HAP-1 (cell line): Measurements from ENCODE around the gene AGBL5.
A peak's percentile ranks its signal among the peaks of the same experiment; 100 is the strongest.

Source experiments
- DNase-seq, 2 experiments: peaks; one replicate each; pipeline ENCODE4 v3.0.0-alpha.2; 2016 to 2020; ENCODE audit warnings: low spot score in 2 of 2
- H3K27me3 ChIP-seq: fragments of 250-450 bp; sonication (Bioruptor Pico); 2 replicates; pipeline ENCODE4 v1.5.1; 2020; ENCODE audit warnings: low read depth, mild to moderate bottlenecking, moderate library complexity
- H3K36me3 ChIP-seq: fragments of 250-450 bp; sonication (Bioruptor Pico); replicated peaks from 2 replicates; pipeline ENCODE4 v1.5.1; 2020; ENCODE audit warnings: mild to moderate bottlenecking
- H3K4me1 ChIP-seq: fragments of 250-450 bp; sonication (Bioruptor Pico); 2 replicates; pipeline ENCODE4 v1.5.1; 2020; ENCODE audit warnings: mild to moderate bottlenecking
- H3K4me3 ChIP-seq: fragments of 250-450 bp; sonication (Bioruptor Pico); 2 replicates; pipeline ENCODE4 v1.5.1; 2020; ENCODE audit warnings: mild to moderate bottlenecking, moderate library complexity
- H3K9me3 ChIP-seq: fragments of 250-450 bp; sonication (Bioruptor Pico); 2 replicates; pipeline ENCODE4 v1.5.1; 2020; ENCODE audit warnings: mild to moderate bottlenecking, moderate library complexity
- in situ Hi-C: fragments of 300-500 bp; cut with MboI; formaldehyde crosslinking; loops from 3 replicates; pipeline ENCODE4 v1.14.3; 2020; ENCODE audit warnings: low sequenced_read_pairs, inconsistent platforms, mixed read lengths

AGBL5 gene

GRCh38 chr2:27091746-27092695 is 40.6 kb downstream of the AGBL5 start:
- Histone ChIP-seq H3K9me3 (no peaks in the 10 kb centered on the region), H3K4me1 (peaks cover 14% of the 10 kb centered on the region), H3K36me3 (no peaks in the 10 kb centered on the region; the same call in 1 of the 2 replicates), H3K4me3 (no peak overlapping the region), H3K27me3 (no peaks in the 10 kb centered on the region)
- DNase-seq: no peak
- in situ Hi-C loops: no loop called here

- Histone ChIP-seq H3K27me3 (no peaks in the 10 kb centered on the region), H3K4me1 (peaks cover 7% of the 10 kb centered on the region), H3K4me3 (no peak overlapping the region), H3K36me3 (no peaks in the 10 kb centered on the region), H3K9me3 (no peaks in the 10 kb centered on the region)
- no peak for DNase-seq
- in situ Hi-C loops: no loop called here
Measured at GRCh38 chr2:27092696-27093429, 41.4 kb downstream of the AGBL5 start.

- 0 out of 2 replicates have a peak, but pooled peaks cover 2% of the 10 kb centered on the region for H3K4me1 ChIP-seq
- H3K9me3 ChIP-seq: no peaks in the 10 kb centered on the region
- no peaks in the 10 kb centered on the region for H3K27me3 ChIP-seq
- no peak overlapping the region for H3K4me3 ChIP-seq
- no peaks in the 10 kb centered on the region for H3K36me3 ChIP-seq
- no peak for DNase-seq
- in situ Hi-C loops: no loop called here
Measured at GRCh38 chr2:27093430-27094352, 42.2 kb downstream of the AGBL5 start.

- Histone ChIP-seq H3K27me3 (no peaks in the 10 kb centered on the region), H3K9me3 (no peaks in the 10 kb centered on the region), H3K4me3 (no peak overlapping the region), H3K4me1 (0 out of 2 replicates have a peak, but pooled peaks cover 2% of the 10 kb centered on the region), H3K36me3 (no peaks in the 10 kb centered on the region)
- DNase-seq: no peak
- in situ Hi-C loops: no loop called here
Measured at GRCh38 chr2:27094353-27094984, 43.0 kb downstream of the AGBL5 start.

- DNase-seq: no peak
- Histone ChIP-seq H3K27me3 (no peaks in the 10 kb centered on the region), H3K36me3 (peaks cover 3% of the 10 kb centered on the region; the same call in 1 of the 2 replicates), H3K9me3 (no peaks in the 10 kb centered on the region), H3K4me1 (0 out of 2 replicates have a peak, but pooled peaks cover 2% of the 10 kb centered on the region), H3K4me3 (no peak overlapping the region)
- in situ Hi-C loops: no loop called here
Measured at GRCh38 chr2:27095427-27095744, 43.9 kb downstream of the AGBL5 start.

GRCh38 chr2:27095745-27096651 is 44.5 kb downstream of the AGBL5 start:
- H3K36me3 ChIP-seq: peaks cover 4% of the 10 kb centered on the region; the same call in 1 of the 2 replicates
- H3K27me3 ChIP-seq: no peaks in the 10 kb centered on the region
- DNase-seq: peak; percentile 42 to 71
- in situ Hi-C loops: no loop called here
- H3K9me3 ChIP-seq: no peaks in the 10 kb centered on the region
- peak overlapping the region; percentile 12 for H3K4me3 ChIP-seq
- H3K4me1 ChIP-seq: 0 out of 2 replicates have a peak, but pooled peaks cover 2% of the 10 kb centered on the region

GRCh38 chr2:27096748-27097297 is 45.4 kb downstream of the AGBL5 start:
- no peak overlapping the region for H3K4me3 ChIP-seq
- H3K4me1 ChIP-seq: 0 out of 2 replicates have a peak, but pooled peaks cover 2% of the 10 kb centered on the region
- peaks cover 4% of the 10 kb centered on the region; the same call in 1 of the 2 replicates for H3K36me3 ChIP-seq
- DNase-seq: no peak
- H3K27me3 ChIP-seq: no peaks in the 10 kb centered on the region
- no peaks in the 10 kb centered on the region for H3K9me3 ChIP-seq
- in situ Hi-C loops: no loop called here

GRCh38 chr2:27097341-27097740 is 45.9 kb downstream of the AGBL5 start:
- in situ Hi-C loops: no loop called here

GRCh38 chr2:27099334-27099955 is 48.0 kb downstream of the AGBL5 start:
- Histone ChIP-seq H3K27me3 (no peaks in the 10 kb centered on the region), H3K4me1 (0 out of 2 replicates have a peak, but pooled peaks cover 2% of the 10 kb centered on the region), H3K9me3 (no peaks in the 10 kb centered on the region), H3K36me3 (peaks cover 4% of the 10 kb centered on the region; the same call in 1 of the 2 replicates), H3K4me3 (no peak overlapping the region)
- no peak for DNase-seq
- in situ Hi-C loops: no loop called here

More at GRCh38 chr2:27097341-27097740, 45.9 kb downstream of the AGBL5 start:
- Histone ChIP-seq H3K9me3 (no peaks in the 10 kb centered on the region), H3K4me1 (0 out of 2 replicates have a peak, but pooled peaks cover 2% of the 10 kb centered on the region), H3K4me3 (no peak overlapping the region), H3K36me3 (peaks cover 4% of the 10 kb centered on the region; the same call in 1 of the 2 replicates), H3K27me3 (no peaks in the 10 kb centered on the region)
- DNase-seq: no peak

GRCh38 chr2:27100036-27100435 is 48.6 kb downstream of the AGBL5 start:
- Histone ChIP-seq H3K27me3 (no peaks in the 10 kb centered on the region), H3K9me3 (no peaks in the 10 kb centered on the region), H3K4me3 (no peak overlapping the region), H3K36me3 (peaks cover 4% of the 10 kb centered on the region; the same call in 1 of the 2 replicates), H3K4me1 (0 out of 2 replicates have a peak, but pooled peaks cover 2% of the 10 kb centered on the region)
- no peak for DNase-seq
- in situ Hi-C loops: loop anchor here (10.0 kb wide), 1 partner anchor 185 kb away; the partner anchor contains the start of gene TRIM54

GRCh38 chr2:27102329-27102728 is 50.9 kb downstream of the AGBL5 start:
- peaks cover 4% of the 10 kb centered on the region; the same call in 1 of the 2 replicates for H3K36me3 ChIP-seq
- DNase-seq: no peak
- H3K4me3 ChIP-seq: no peak overlapping the region
- no peaks in the 10 kb centered on the region for H3K27me3 ChIP-seq
- in situ Hi-C loops: loop anchor here (10.0 kb wide), 1 partner anchor 182 kb away; the partner anchor contains the start of gene TRIM54
- no peaks in the 10 kb centered on the region for H3K9me3 ChIP-seq
- H3K4me1 ChIP-seq: no peaks in the 10 kb centered on the region
